Measurements from ENCODE around the gene EFNA3.

The EFNA3 gene

GRCh38 chr1:155070721-155071569 lies 7.7 kb upstream of the EFNA3 start:
- TF ChIP-seq POLR2AphosphoS5 (IDR thresholded peaks at IDR 0.05; ENCODE audit: low read depth, low read length) (no peak), FOXP2 (optimal IDR thresholded peaks at IDR 0.05; ENCODE audit: borderline replicate concordance, extremely low read depth, extremely low read length, insufficient read depth) (no peak), REST (IDR thresholded peaks at IDR 0.05; ENCODE audit: insufficient read depth in 1 of 2, low read depth in 2 of 2, low read length in 2 of 2) (no peak), SIN3A (IDR thresholded peaks at IDR 0.05; ENCODE audit: borderline replicate concordance, insufficient read depth, low read length) (no peak)

- TF ChIP-seq TAF1 (IDR thresholded peaks at IDR 0.05; ENCODE audit: borderline replicate concordance, insufficient read depth, low read length) (no peak), SIN3A (IDR thresholded peaks at IDR 0.05; ENCODE audit: borderline replicate concordance, insufficient read depth, low read length) (no peak), FOXP2 (optimal IDR thresholded peaks at IDR 0.05; ENCODE audit: borderline replicate concordance, extremely low read depth, extremely low read length, insufficient read depth) (no peak), REST (IDR thresholded peaks at IDR 0.05; ENCODE audit: insufficient read depth in 1 of 2, low read depth in 2 of 2, low read length in 2 of 2) (no peak), POLR2AphosphoS5 (IDR thresholded peaks at IDR 0.05; ENCODE audit: low read depth, low read length) (no peak)
These were observed 6.9 kb upstream of the EFNA3 start for GRCh38 chr1:155071701-155072100.

GRCh38 chr1:155072531-155073289 lies 5.9 kb upstream of the EFNA3 start:
- TF ChIP-seq POLR2AphosphoS5 (IDR thresholded peaks at IDR 0.05; ENCODE audit: low read depth, low read length) (no peak), TAF1 (IDR thresholded peaks at IDR 0.05; ENCODE audit: borderline replicate concordance, insufficient read depth, low read length) (no peak), SIN3A (IDR thresholded peaks at IDR 0.05; ENCODE audit: borderline replicate concordance, insufficient read depth, low read length) (no peak), REST (IDR thresholded peaks at IDR 0.05; ENCODE audit: insufficient read depth in 1 of 2, low read depth in 2 of 2, low read length in 2 of 2) (no peak), FOXP2 (optimal IDR thresholded peaks at IDR 0.05; ENCODE audit: borderline replicate concordance, extremely low read depth, extremely low read length, insufficient read depth) (no peak)

- TF ChIP-seq SIN3A (IDR thresholded peaks at IDR 0.05; ENCODE audit: borderline replicate concordance, insufficient read depth, low read length) (no peak), POLR2AphosphoS5 (IDR thresholded peaks at IDR 0.05; ENCODE audit: low read depth, low read length) (no peak), FOXP2 (optimal IDR thresholded peaks at IDR 0.05; ENCODE audit: borderline replicate concordance, extremely low read depth, extremely low read length, insufficient read depth) (no peak), REST (IDR thresholded peaks at IDR 0.05; ENCODE audit: insufficient read depth in 1 of 2, low read depth in 2 of 2, low read length in 2 of 2) (no peak), TAF1 (IDR thresholded peaks at IDR 0.05; ENCODE audit: borderline replicate concordance, insufficient read depth, low read length) (no peak)
These were observed 5.0 kb upstream of the EFNA3 start for GRCh38 chr1:155073377-155074242.

Measured in PFSK-1 (cell line).